Liver (tissue), 9 donors: ENCODE measurements around the gene PIEZO1. TPM values are rescaled to one million over a fixed set of nuclear protein-coding genes. Genes with fewer than 3 reads are reported as not detected.

Experiments used
- DNase-seq: peaks from one replicate; pipeline ENCODE4 v3.0.0-alpha.2; 2017; ENCODE audit warnings: low spot score
- H3K27ac ChIP-seq, 2 donors: one replicate each; pipeline ENCODE4 v1.7.0; 2013; ENCODE audit warnings: inconsistent platforms in 2 of 2, low read length in 2 of 2, control low read depth in 1 of 2, low read depth in 1 of 2, mild to moderate bottlenecking in 1 of 2
- H3K27me3 ChIP-seq, 4 donors: one replicate each; pipeline versions ENCODE4 v1.6.1 to v1.7.0; 2013; ENCODE audit warnings: low read length in 3 of 4, inconsistent platforms in 1 of 4, mild to moderate bottlenecking in 1 of 4, moderate library complexity in 1 of 4; ENCODE audit not compliant: control insufficient read depth in 4 of 4, insufficient read depth in 4 of 4
- H3K36me3 ChIP-seq, 4 donors: one replicate each; pipeline versions ENCODE4 v1.6.1 to v1.7.0; 2013; ENCODE audit warnings: low read length in 3 of 4, mild to moderate bottlenecking in 3 of 4, low read depth in 1 of 4, moderate library complexity in 1 of 4; ENCODE audit not compliant: control insufficient read depth in 4 of 4, insufficient read depth in 3 of 4
- H3K4me1 ChIP-seq, 4 donors: one replicate each; pipeline versions ENCODE4 v1.6.1 to v1.7.0; 2013; ENCODE audit warnings: low read length in 3 of 4, mild to moderate bottlenecking in 3 of 4, moderate library complexity in 1 of 4; ENCODE audit not compliant: control insufficient read depth in 4 of 4, insufficient read depth in 4 of 4
- H3K4me3 ChIP-seq, 3 donors: one replicate each; pipeline versions ENCODE4 v1.6.1 to v1.7.0; 2013; ENCODE audit warnings: low read length in 3 of 3, control low read depth in 1 of 3, low read depth in 1 of 3, mild to moderate bottlenecking in 1 of 3
- H3K9ac ChIP-seq, 2 donors: one replicate each; pipeline ENCODE4 v1.7.0; 2013; ENCODE audit warnings: low read length in 2 of 2, mild to moderate bottlenecking in 2 of 2, moderate library complexity in 2 of 2, control low read depth in 1 of 2, low read depth in 1 of 2
- H3K9me3 ChIP-seq, 4 donors: one replicate each; pipeline versions ENCODE4 v1.6.1 to v1.7.0; 2013; ENCODE audit warnings: low read length in 3 of 4; ENCODE audit not compliant: control insufficient read depth in 4 of 4
- EGR1 ChIP-seq, 2 donors: IDR thresholded peaks; 2 replicates each; pipeline ENCODE4 v1.6.1; 2016 to 2018; ENCODE audit warnings: antibody characterized with exemption in 2 of 2, low read depth in 2 of 2
- FOXA1 ChIP-seq: IDR thresholded peaks from 2 replicates; pipeline ENCODE4 v1.6.1; 2016; ENCODE audit warnings: antibody characterized with exemption
- FOXA2 ChIP-seq: IDR thresholded peaks from 2 replicates; pipeline ENCODE4 v1.6.1; 2016; ENCODE audit warnings: antibody characterized with exemption
- HNF4A ChIP-seq, 2 donors: conservative IDR thresholded peaks; 2 replicates each; pipeline ENCODE4 v1.6.1; 2016; ENCODE audit warnings: antibody characterized with exemption in 2 of 2, mild to moderate bottlenecking in 2 of 2
- JUND ChIP-seq, 2 donors: IDR thresholded peaks; 2 replicates each; pipeline ENCODE4 v1.6.1; 2016; ENCODE audit warnings: antibody characterized with exemption in 2 of 2
- NR2F2 ChIP-seq: IDR thresholded peaks from 2 replicates; pipeline ENCODE4 v1.6.1; 2016; ENCODE audit warnings: antibody characterized with exemption
- RAD21 ChIP-seq, 2 donors: IDR thresholded peaks; 2 replicates each; pipeline ENCODE4 v1.6.1; 2016; ENCODE audit warnings: antibody characterized with exemption in 2 of 2, mild to moderate bottlenecking in 2 of 2
- RXRA ChIP-seq, 2 donors: IDR thresholded peaks; 2 replicates each; pipeline ENCODE4 v1.6.1; 2017 to 2018; ENCODE audit warnings: antibody characterized with exemption in 2 of 2, mild to moderate bottlenecking in 1 of 2
- SP1 ChIP-seq: IDR thresholded peaks from 2 replicates; pipeline ENCODE4 v1.6.1; 2018; ENCODE audit warnings: antibody characterized with exemption, mild to moderate bottlenecking
- TAF1 ChIP-seq: conservative IDR thresholded peaks from 2 replicates; pipeline ENCODE4 v1.6.1; 2016; ENCODE audit warnings: antibody characterized with exemption, mild to moderate bottlenecking
- YY1 ChIP-seq: IDR thresholded peaks from 2 replicates; pipeline ENCODE4 v1.6.1; 2016; ENCODE audit warnings: antibody characterized with exemption, mild to moderate bottlenecking
- WGBS: extraction: QIAGEN DNeasy Blood & Tissue Kit; methylation state at CpG from one replicate; pipeline ENCODE4 v1.1.7; 2013; 5-methylcytosine and 5-hydroxymethylcytosine counted together
- polyA plus RNA-seq, 2 donors: library from polyadenylated mRNA; stranded (reverse) in 1 of 2; unstranded in 1 of 2; fragments of 200-250 nt in 1 of 2; fragments of >200 nt in 1 of 2; fragmentation: Nextera tagmentation in 1 of 2; extraction: Ambion mirVana in 1 of 2; gene quantifications; one replicate each; pipeline versions ENCODE4 v1.2.1 to v1.2.3, GENCODE V29; 2013 to 2015
- total RNA-seq, 2 donors: library from RNA; depleted of rRNA; stranded (reverse); fragments of >200 nt; gene quantifications; one replicate each; pipeline ENCODE4 v1.2.3, GENCODE V29; 2014
- TF ChIP-seq, protein P1 (sequence below): fragments of 150-350 bp; IDR thresholded peaks from 2 replicates; pipeline ENCODE4 v1.5.1; 2017; ENCODE audit warnings: improper control_type of control experiment, low read depth, low read length; ENCODE audit not compliant: missing input control
- TF ChIP-seq, protein P2 (sequence below): IDR thresholded peaks from 2 replicates; pipeline ENCODE4 v1.6.1; 2016; ENCODE audit warnings: antibody characterized with exemption
- TF ChIP-seq, protein P3 (sequence below): IDR thresholded peaks from 2 replicates; pipeline ENCODE4 v1.6.1; 2016; ENCODE audit warnings: antibody characterized with exemption, mild to moderate bottlenecking
- TF ChIP-seq, protein P4 (sequence below): IDR thresholded peaks from 2 replicates; pipeline ENCODE4 v1.6.1; 2016; ENCODE audit warnings: antibody characterized with exemption
- TF ChIP-seq, protein P5 (sequence below): IDR thresholded peaks from 2 replicates; pipeline ENCODE4 v1.6.1; 2016; ENCODE audit warnings: antibody characterized with exemption
- donor health status: healthy.
- donor health status: healthy.
- donor health status: healthy.
- donor health status: healthy.
- donor health status: healthy.

PIEZO1 gene
- total and polyA plus RNA-seq, 4 donors = 15.3 to 74.7 (median 59.2) TPM

DNA sequence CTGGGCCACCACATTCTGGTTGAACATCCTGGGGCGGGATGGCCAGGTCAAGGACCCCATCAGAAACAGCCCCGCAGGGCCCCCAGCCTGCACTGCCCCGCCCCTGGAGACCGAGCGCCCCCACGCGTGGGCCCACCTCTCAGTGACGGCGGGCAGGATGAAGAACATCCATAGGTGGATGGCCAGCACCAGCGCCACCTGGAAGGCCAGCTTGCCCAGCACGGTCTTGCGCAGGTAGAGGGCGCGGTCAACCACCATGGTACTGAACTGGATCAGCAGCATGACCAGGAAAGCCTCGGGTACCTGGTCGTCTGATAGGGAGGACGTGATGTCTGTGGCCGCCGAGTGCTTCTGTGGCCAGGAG, 65.1 kb downstream of the PIEZO1 start:
- Histone ChIP-seq H3K27ac (no peak overlapping the region), H3K27me3 (no peaks in the 10 kb centered on the region), H3K9me3 (no peaks in the 10 kb centered on the region), H3K36me3 (peaks cover 29 to 91% (median 37%) of the 10 kb centered on the region in 4 donors), H3K4me1 (no peaks in the 10 kb centered on the region), H3K9ac (no peak overlapping the region), H3K4me3 (no peak overlapping the region)
- DNase-seq = no peak
- TF ChIP-seq NR2F2 = no peak
- WGBS = 96% methylated on average over 19 of the region's 19 CpGs

DNA sequence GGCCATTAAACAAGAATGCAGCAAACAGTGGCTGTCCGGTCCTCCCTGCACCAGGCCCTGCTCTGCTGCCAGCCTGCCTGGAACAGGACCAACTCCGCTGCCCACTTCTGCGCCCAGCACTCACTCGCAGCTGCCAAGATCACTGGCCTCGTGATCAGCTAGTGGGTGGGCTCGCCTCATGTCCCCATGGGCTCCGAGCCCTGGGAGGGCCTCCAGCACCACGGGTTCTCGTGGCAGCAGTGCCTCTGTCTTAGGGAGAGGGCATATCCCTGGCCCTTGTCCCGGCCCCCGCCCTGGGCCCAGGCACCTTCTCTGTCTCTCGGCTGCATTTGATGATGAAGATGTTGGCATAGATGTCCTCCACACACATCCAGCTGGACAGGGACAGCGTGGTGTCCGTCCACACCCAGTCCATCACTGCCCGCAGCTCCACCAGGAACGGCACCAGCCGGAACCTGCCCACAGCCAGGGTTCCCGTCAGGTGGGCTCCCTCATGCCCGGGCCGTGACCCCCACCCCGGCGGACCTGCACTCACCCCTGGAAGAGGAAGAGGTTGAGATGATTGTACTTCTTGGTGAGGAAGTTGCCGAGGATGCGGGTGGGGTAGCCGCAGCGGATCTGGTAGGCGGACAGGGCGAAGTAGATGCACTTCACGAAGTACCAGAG, 65.6 kb downstream of the PIEZO1 start:
- TF ChIP-seq EGR1 (IDR thresholded peaks at IDR 0.05; ENCODE audit: low read depth in 2 of 2) = no peak
- TF ChIP-seq TAF1 = no peak
- TF ChIP-seq SP1 = no peak
- no peak for TF ChIP-seq FOXA1
- TF ChIP-seq, protein P1, sequence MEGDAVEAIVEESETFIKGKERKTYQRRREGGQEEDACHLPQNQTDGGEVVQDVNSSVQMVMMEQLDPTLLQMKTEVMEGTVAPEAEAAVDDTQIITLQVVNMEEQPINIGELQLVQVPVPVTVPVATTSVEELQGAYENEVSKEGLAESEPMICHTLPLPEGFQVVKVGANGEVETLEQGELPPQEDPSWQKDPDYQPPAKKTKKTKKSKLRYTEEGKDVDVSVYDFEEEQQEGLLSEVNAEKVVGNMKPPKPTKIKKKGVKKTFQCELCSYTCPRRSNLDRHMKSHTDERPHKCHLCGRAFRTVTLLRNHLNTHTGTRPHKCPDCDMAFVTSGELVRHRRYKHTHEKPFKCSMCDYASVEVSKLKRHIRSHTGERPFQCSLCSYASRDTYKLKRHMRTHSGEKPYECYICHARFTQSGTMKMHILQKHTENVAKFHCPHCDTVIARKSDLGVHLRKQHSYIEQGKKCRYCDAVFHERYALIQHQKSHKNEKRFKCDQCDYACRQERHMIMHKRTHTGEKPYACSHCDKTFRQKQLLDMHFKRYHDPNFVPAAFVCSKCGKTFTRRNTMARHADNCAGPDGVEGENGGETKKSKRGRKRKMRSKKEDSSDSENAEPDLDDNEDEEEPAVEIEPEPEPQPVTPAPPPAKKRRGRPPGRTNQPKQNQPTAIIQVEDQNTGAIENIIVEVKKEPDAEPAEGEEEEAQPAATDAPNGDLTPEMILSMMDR = no peak
- TF ChIP-seq, protein P2, sequence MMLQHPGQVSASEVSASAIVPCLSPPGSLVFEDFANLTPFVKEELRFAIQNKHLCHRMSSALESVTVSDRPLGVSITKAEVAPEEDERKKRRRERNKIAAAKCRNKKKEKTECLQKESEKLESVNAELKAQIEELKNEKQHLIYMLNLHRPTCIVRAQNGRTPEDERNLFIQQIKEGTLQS = no peak
- TF ChIP-seq HNF4A (conservative IDR thresholded peaks at IDR 0.05) = no peak
- TF ChIP-seq NR2F2 = no peak
- H3K9ac ChIP-seq = no peak overlapping the region
- no peak for DNase-seq
- no peaks in the 10 kb centered on the region for H3K4me1 ChIP-seq
- peaks cover 29 to 91% (median 37%) of the 10 kb centered on the region in 4 donors for H3K36me3 ChIP-seq
- 95% methylated on average over 29 of the region's 29 CpGs for WGBS
- H3K9me3 ChIP-seq = no peaks in the 10 kb centered on the region
- H3K4me3 ChIP-seq = no peak overlapping the region
- no peak overlapping the region for H3K27ac ChIP-seq
- H3K27me3 ChIP-seq = no peaks in the 10 kb centered on the region

DNA sequence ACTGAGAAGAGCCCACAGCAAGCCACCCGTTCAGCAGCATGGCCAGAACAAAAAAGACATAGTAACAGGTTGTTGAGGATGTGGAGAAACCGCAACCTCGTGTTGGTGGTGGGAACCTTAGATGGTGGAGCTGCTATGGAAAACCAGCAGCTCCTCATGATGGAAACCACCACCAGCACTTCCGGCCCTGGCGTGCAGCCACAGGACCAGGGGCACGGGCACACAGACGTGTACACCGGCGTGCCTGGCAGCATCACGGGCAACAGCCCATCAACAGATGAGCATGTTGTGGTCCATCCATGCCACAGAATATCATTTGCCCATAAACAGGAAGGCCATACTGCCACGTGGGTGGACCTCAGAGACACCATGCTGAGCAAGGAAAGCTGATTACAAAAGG, 66.8 kb downstream of the PIEZO1 start:
- no peak overlapping the region for H3K27ac ChIP-seq
- H3K9ac ChIP-seq = no peak overlapping the region
- no peaks in the 10 kb centered on the region for H3K9me3 ChIP-seq
- no peak overlapping the region for H3K4me3 ChIP-seq
- TF ChIP-seq FOXA1 = no peak
- TF ChIP-seq NR2F2 = no peak
- no peak for TF ChIP-seq YY1
- TF ChIP-seq, protein P2 = no peak
- TF ChIP-seq HNF4A (conservative IDR thresholded peaks at IDR 0.05) = no peak
- no peak for TF ChIP-seq TAF1
- TF ChIP-seq, protein P3, sequence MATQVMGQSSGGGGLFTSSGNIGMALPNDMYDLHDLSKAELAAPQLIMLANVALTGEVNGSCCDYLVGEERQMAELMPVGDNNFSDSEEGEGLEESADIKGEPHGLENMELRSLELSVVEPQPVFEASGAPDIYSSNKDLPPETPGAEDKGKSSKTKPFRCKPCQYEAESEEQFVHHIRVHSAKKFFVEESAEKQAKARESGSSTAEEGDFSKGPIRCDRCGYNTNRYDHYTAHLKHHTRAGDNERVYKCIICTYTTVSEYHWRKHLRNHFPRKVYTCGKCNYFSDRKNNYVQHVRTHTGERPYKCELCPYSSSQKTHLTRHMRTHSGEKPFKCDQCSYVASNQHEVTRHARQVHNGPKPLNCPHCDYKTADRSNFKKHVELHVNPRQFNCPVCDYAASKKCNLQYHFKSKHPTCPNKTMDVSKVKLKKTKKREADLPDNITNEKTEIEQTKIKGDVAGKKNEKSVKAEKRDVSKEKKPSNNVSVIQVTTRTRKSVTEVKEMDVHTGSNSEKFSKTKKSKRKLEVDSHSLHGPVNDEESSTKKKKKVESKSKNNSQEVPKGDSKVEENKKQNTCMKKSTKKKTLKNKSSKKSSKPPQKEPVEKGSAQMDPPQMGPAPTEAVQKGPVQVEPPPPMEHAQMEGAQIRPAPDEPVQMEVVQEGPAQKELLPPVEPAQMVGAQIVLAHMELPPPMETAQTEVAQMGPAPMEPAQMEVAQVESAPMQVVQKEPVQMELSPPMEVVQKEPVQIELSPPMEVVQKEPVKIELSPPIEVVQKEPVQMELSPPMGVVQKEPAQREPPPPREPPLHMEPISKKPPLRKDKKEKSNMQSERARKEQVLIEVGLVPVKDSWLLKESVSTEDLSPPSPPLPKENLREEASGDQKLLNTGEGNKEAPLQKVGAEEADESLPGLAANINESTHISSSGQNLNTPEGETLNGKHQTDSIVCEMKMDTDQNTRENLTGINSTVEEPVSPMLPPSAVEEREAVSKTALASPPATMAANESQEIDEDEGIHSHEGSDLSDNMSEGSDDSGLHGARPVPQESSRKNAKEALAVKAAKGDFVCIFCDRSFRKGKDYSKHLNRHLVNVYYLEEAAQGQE = no peak
- no peak for TF ChIP-seq EGR1 (IDR thresholded peaks at IDR 0.05; ENCODE audit: low read depth in 2 of 2)
- TF ChIP-seq, protein P1 = no peak
- no peak for TF ChIP-seq RXRA (IDR thresholded peaks at IDR 0.05)
- TF ChIP-seq JUND (IDR thresholded peaks at IDR 0.05) = no peak
- no peak for TF ChIP-seq FOXA2
- TF ChIP-seq, protein P4, sequence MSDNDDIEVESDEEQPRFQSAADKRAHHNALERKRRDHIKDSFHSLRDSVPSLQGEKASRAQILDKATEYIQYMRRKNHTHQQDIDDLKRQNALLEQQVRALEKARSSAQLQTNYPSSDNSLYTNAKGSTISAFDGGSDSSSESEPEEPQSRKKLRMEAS = no peak
- TF ChIP-seq, protein P5, sequence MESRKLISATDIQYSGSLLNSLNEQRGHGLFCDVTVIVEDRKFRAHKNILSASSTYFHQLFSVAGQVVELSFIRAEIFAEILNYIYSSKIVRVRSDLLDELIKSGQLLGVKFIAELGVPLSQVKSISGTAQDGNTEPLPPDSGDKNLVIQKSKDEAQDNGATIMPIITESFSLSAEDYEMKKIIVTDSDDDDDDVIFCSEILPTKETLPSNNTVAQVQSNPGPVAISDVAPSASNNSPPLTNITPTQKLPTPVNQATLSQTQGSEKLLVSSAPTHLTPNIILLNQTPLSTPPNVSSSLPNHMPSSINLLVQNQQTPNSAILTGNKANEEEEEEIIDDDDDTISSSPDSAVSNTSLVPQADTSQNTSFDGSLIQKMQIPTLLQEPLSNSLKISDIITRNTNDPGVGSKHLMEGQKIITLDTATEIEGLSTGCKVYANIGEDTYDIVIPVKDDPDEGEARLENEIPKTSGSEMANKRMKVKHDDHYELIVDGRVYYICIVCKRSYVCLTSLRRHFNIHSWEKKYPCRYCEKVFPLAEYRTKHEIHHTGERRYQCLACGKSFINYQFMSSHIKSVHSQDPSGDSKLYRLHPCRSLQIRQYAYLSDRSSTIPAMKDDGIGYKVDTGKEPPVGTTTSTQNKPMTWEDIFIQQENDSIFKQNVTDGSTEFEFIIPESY = no peak
- no peak for TF ChIP-seq SP1
- no peak for TF ChIP-seq RAD21 (IDR thresholded peaks at IDR 0.05)
- WGBS = 95% methylated on average over 11 of the region's 11 CpGs
- no peaks in the 10 kb centered on the region for H3K27me3 ChIP-seq
- H3K36me3 ChIP-seq = peaks cover 29 to 94% (median 34%) of the 10 kb centered on the region in 4 donors
- DNase-seq = no peak
- no peaks in the 10 kb centered on the region for H3K4me1 ChIP-seq
